Left ventricle myocardium inferior (tissue), 1 donor: Measurements from ENCODE around the gene SELENOK. TPM values are rescaled to one million over a fixed set of nuclear protein-coding genes. Genes with fewer than 3 reads are reported as not detected.

Source experiments
- DNase-seq: peaks from one replicate; pipeline ENCODE4 v3.0.0-alpha.2; 2020
- H3K27ac ChIP-seq: fragments of 200-600 bp; replicated peaks from 2 replicates; pipeline ENCODE4 v1.8.0; 2021
- H3K27me3 ChIP-seq: fragments of 200-600 bp; 2 replicates; pipeline ENCODE4 v1.8.0; 2021; ENCODE audit warnings: low read depth
- H3K36me3 ChIP-seq: fragments of 200-600 bp; 2 replicates; pipeline ENCODE4 v1.8.0; 2021
- H3K4me1 ChIP-seq: fragments of 200-600 bp; 2 replicates; pipeline ENCODE4 v1.8.0; 2021
- H3K4me3 ChIP-seq: fragments of 200-600 bp; 2 replicates; pipeline ENCODE4 v1.8.0; 2021; ENCODE audit warnings: mild to moderate bottlenecking, moderate library complexity
- H3K9me3 ChIP-seq: fragments of 200-600 bp; replicated peaks from 2 replicates; pipeline ENCODE4 v1.8.0; 2021
- intact Hi-C: fragments of 100-400 bp; cut with micrococcal nuclease; formaldehyde crosslinking; loops from one replicate; pipeline ENCODE4 v1.11.0; 2022
- long read RNA-seq: library from polyadenylated mRNA; unstranded; transcript quantifications from one replicate; pipeline ENCODE4 v2.0.0, GENCODE V29; 2021
- total RNA-seq: library from RNA; stranded (reverse); fragmentation: NEBNext Ultra II Directional; extraction: Animal tissue kit (Norgen Biotek cat#: 25700); gene quantifications from one replicate; pipeline ENCODE4 v1.2.1, GENCODE V29; 2021
- TF ChIP-seq, protein P1 (sequence below): fragments of 200-600 bp; IDR thresholded peaks from 2 replicates; pipeline ENCODE4 v1.8.0; 2021; ENCODE audit warnings: antibody characterized with exemption, mild to moderate bottlenecking, borderline replicate concordance
- donor health status: DM: no; HTN: yes; CAD: no; lungs with severe emphysema.

Gene SELENOK
- 126 TPM for total RNA-seq
- long read RNA-seq, transcript SELENOK-204 (5 exons, 1,633 nt) = major isoform, 168 of 172 reads
- long read RNA-seq, partial matches to known transcripts = 2 of 172 reads
- long read RNA-seq, other reads (novel, unspliced or antisense) = 2 of 172 reads

- Histone ChIP-seq H3K9me3 (no peaks in the 10 kb centered on the region), H3K4me3 (peak within 1 kb of the TSS; percentile 81), H3K27me3 (no peaks in the 10 kb centered on the region), H3K4me1 (peaks cover 46% of the 10 kb centered on the region), H3K36me3 (peaks cover 17% of the 10 kb centered on the region), H3K27ac (peak within 1 kb of the TSS; percentile 91)
- intact Hi-C loops = no loop called here
- DNase-seq = peak; percentile 99
- TF ChIP-seq, protein P1, sequence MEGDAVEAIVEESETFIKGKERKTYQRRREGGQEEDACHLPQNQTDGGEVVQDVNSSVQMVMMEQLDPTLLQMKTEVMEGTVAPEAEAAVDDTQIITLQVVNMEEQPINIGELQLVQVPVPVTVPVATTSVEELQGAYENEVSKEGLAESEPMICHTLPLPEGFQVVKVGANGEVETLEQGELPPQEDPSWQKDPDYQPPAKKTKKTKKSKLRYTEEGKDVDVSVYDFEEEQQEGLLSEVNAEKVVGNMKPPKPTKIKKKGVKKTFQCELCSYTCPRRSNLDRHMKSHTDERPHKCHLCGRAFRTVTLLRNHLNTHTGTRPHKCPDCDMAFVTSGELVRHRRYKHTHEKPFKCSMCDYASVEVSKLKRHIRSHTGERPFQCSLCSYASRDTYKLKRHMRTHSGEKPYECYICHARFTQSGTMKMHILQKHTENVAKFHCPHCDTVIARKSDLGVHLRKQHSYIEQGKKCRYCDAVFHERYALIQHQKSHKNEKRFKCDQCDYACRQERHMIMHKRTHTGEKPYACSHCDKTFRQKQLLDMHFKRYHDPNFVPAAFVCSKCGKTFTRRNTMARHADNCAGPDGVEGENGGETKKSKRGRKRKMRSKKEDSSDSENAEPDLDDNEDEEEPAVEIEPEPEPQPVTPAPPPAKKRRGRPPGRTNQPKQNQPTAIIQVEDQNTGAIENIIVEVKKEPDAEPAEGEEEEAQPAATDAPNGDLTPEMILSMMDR = no peak
These were observed at the start of gene SELENOK for GRCh38 chr3:53891497-53892285. Gene SELENOK, minus strand, starts transcription at chr3:53891859.

GRCh38 chr3:53941184-53941583 lies 49.5 kb upstream of the SELENOK start:
- H3K4me1 ChIP-seq = peaks cover 4% of the 10 kb centered on the region
- intact Hi-C loops = no loop called here
- DNase-seq = no peak
- no peaks in the 10 kb centered on the region for H3K36me3 ChIP-seq
- peaks cover 36% of the 10 kb centered on the region for H3K27me3 ChIP-seq
- no peak overlapping the region for H3K27ac ChIP-seq
- H3K9me3 ChIP-seq = peaks cover 9% of the 10 kb centered on the region
- TF ChIP-seq, protein P1 = no peak
- H3K4me3 ChIP-seq = no peak overlapping the region

DNA sequence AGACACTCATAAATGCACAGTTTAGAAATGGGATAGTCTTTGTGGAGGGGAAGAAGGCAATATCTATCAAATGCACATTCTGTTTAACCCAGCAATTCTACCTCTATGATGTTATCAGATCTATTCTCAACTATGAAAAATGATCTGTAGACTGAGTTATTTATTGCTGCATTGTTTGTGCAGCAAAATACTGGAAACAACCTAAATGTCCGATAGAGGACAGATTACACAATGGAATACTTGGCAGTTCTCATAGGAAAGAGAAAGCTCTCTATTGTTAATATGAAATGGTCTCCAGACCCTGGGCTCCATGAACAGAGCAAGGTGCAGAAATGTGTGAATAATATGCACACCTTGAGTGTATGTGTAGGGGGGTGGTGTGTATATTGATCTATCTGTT lies 49.0 kb upstream of the SELENOK start:
- TF ChIP-seq, protein P1 = no peak
- Histone ChIP-seq H3K36me3 (no peaks in the 10 kb centered on the region), H3K27me3 (peaks cover 41% of the 10 kb centered on the region), H3K27ac (no peak overlapping the region), H3K4me1 (peaks cover 4% of the 10 kb centered on the region), H3K4me3 (no peak overlapping the region), H3K9me3 (peaks cover 9% of the 10 kb centered on the region)
- intact Hi-C loops = no loop called here
- DNase-seq = no peak

DNA sequence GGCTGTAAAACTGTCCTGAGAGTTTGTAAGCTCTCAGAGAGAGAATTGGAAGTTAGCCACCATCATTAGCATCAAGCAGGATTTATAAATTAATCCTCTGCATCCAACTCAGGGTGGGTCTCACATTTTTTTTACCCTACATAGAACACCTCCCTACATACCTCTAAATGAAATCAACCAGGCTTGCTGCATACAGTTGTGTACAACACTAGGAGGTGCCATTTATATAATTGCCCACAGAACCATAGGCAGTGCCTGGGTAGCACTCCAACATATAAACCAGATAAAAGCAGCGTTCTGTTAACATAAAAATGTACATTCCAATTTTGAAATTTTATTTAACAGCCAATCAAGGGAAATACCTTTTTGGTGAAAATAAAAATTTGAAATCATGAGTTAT lies 48.2 kb upstream of the SELENOK start:
- Histone ChIP-seq H3K4me1 (peaks cover 4% of the 10 kb centered on the region), H3K27ac (no peak overlapping the region), H3K27me3 (peaks cover 46% of the 10 kb centered on the region), H3K9me3 (peaks cover 14% of the 10 kb centered on the region), H3K4me3 (no peak overlapping the region), H3K36me3 (no peaks in the 10 kb centered on the region)
- intact Hi-C loops = no loop called here
- TF ChIP-seq, protein P1 = no peak
- no peak for DNase-seq

GRCh38 chr3:53939086-53939582 lies 47.5 kb upstream of the SELENOK start:
- peaks cover 51% of the 10 kb centered on the region for H3K27me3 ChIP-seq
- intact Hi-C loops = no loop called here
- TF ChIP-seq, protein P1 = no peak

More at GRCh38 chr3:53939086-53939582, 47.5 kb upstream of the SELENOK start:
- no peak for DNase-seq
- Histone ChIP-seq H3K4me3 (no peak overlapping the region), H3K4me1 (peaks cover 4% of the 10 kb centered on the region), H3K27ac (no peak overlapping the region), H3K9me3 (peaks cover 17% of the 10 kb centered on the region), H3K36me3 (no peaks in the 10 kb centered on the region)
